ENCODE measurements around the gene ADD1. TPM values are rescaled to one million over a fixed set of nuclear protein-coding genes. Genes with fewer than 3 reads are reported as not detected.
"Not testable (repeated sequence)": the region's sequence is repeated elsewhere in the genome, so short reads cannot be mapped to it uniquely, and the experiment has no call there.

ADD1 gene
- total and polyA plus RNA-seq, 2 donors (not counting 1 experiment from before 2014, with no cell fraction given): 164 to 171 TPM

- Histone ChIP-seq H4K20me1 (ENCODE audit: control insufficient read depth, extremely low read depth, insufficient read depth, low read length) (no peaks in the 10 kb centered on the region), H3K4me3 (replicated peaks in 1 of 4; ENCODE audit: control extremely low read depth in 1 of 4, insufficient read depth in 1 of 4, low read depth in 3 of 4, low read length in 4 of 4) (no peak overlapping the region), H3K27me3 (ENCODE audit: control insufficient read depth, insufficient read depth, low read length) (no peaks in the 10 kb centered on the region), H3K27ac (ENCODE audit: insufficient read depth, low read length) (no peak overlapping the region), H3K9me3 (ENCODE audit: control insufficient read depth, insufficient read depth, low read depth, low read length) (no peaks in the 10 kb centered on the region), H3K4me2 (ENCODE audit: extremely low read depth, insufficient read depth, low read length) (no peak overlapping the region), H2AFZ (ENCODE audit: low read length) (no peak overlapping the region), H3K79me2 (ENCODE audit: control insufficient read depth, insufficient read depth, low read length) (peaks cover 26% of the 10 kb centered on the region), H3K9ac (ENCODE audit: insufficient read depth, low read length) (no peak overlapping the region), H3K4me1 (ENCODE audit: control insufficient read depth, extremely low read depth, insufficient read depth, low read length) (peaks cover 15% of the 10 kb centered on the region), H3K36me3 (ENCODE audit: control insufficient read depth, insufficient read depth, low read length) (peaks cover 48% of the 10 kb centered on the region)
- no peak for DNase-seq (ENCODE audit: low read depth in 2 of 2)
- TF ChIP-seq, protein P1, sequence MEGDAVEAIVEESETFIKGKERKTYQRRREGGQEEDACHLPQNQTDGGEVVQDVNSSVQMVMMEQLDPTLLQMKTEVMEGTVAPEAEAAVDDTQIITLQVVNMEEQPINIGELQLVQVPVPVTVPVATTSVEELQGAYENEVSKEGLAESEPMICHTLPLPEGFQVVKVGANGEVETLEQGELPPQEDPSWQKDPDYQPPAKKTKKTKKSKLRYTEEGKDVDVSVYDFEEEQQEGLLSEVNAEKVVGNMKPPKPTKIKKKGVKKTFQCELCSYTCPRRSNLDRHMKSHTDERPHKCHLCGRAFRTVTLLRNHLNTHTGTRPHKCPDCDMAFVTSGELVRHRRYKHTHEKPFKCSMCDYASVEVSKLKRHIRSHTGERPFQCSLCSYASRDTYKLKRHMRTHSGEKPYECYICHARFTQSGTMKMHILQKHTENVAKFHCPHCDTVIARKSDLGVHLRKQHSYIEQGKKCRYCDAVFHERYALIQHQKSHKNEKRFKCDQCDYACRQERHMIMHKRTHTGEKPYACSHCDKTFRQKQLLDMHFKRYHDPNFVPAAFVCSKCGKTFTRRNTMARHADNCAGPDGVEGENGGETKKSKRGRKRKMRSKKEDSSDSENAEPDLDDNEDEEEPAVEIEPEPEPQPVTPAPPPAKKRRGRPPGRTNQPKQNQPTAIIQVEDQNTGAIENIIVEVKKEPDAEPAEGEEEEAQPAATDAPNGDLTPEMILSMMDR (conservative IDR thresholded peaks at IDR 0.05 in 1 of 2, IDR thresholded peaks at IDR 0.05 in 1 of 2; ENCODE audit: low read depth in 1 of 2, low read length in 2 of 2): no peak
- no peak for TF ChIP-seq EZH2 (IDR thresholded peaks at IDR 0.05; ENCODE audit: low read length, missing control alignments)
These were observed 94.3 kb downstream of the ADD1 start for GRCh38 chr4:2937986-2938385.

DNA sequence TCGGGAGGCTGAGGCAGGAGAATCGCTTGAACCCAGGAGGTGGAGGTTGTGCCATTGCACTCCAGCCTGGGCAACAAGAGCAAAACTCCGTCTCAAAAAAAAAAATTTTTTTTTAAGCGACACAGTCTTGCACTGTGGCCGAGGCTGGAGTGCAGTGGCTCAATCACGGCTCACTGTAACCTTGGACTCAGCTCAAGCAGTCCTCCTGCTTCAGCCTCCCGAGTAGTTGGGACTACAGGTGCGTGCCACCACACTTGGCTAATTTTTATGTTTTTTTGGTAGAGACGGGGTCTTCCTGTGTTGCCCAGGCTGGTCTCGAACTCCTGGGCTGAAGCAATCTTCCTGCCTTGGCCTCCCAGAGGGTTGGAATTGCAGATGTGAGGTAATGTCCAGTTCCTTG, 94.8 kb downstream of the ADD1 start:
- Histone ChIP-seq H3K4me1 (ENCODE audit: control insufficient read depth, extremely low read depth, insufficient read depth, low read length) (peaks cover 11% of the 10 kb centered on the region), H3K79me2 (ENCODE audit: control insufficient read depth, insufficient read depth, low read length) (peaks cover 22% of the 10 kb centered on the region), H3K36me3 (ENCODE audit: control insufficient read depth, insufficient read depth, low read length) (peaks cover 51% of the 10 kb centered on the region)
- not testable (repeated sequence) for H3K9ac ChIP-seq (ENCODE audit: insufficient read depth, low read length); H3K27ac ChIP-seq (ENCODE audit: insufficient read depth, low read length); H4K20me1 ChIP-seq (ENCODE audit: control insufficient read depth, extremely low read depth, insufficient read depth, low read length); H3K4me2 ChIP-seq (ENCODE audit: extremely low read depth, insufficient read depth, low read length); H3K4me3 ChIP-seq (replicated peaks in 1 of 4; ENCODE audit: control extremely low read depth in 1 of 4, insufficient read depth in 1 of 4, low read depth in 3 of 4, low read length in 4 of 4); H3K27me3 ChIP-seq (ENCODE audit: control insufficient read depth, insufficient read depth, low read length); H2AFZ ChIP-seq (ENCODE audit: low read length); DNase-seq (ENCODE audit: low read depth in 2 of 2); H3K9me3 ChIP-seq (ENCODE audit: control insufficient read depth, insufficient read depth, low read depth, low read length)

GRCh38 chr4:2938906-2939305, 95.3 kb downstream of the ADD1 start:
- Histone ChIP-seq H2AFZ (ENCODE audit: low read length) (no peak overlapping the region), H4K20me1 (ENCODE audit: control insufficient read depth, extremely low read depth, insufficient read depth, low read length) (no peaks in the 10 kb centered on the region), H3K9me3 (ENCODE audit: control insufficient read depth, insufficient read depth, low read depth, low read length) (no peaks in the 10 kb centered on the region), H3K79me2 (ENCODE audit: control insufficient read depth, insufficient read depth, low read length) (peaks cover 17% of the 10 kb centered on the region), H3K4me1 (ENCODE audit: control insufficient read depth, extremely low read depth, insufficient read depth, low read length) (peaks cover 11% of the 10 kb centered on the region), H3K27ac (ENCODE audit: insufficient read depth, low read length) (no peak overlapping the region), H3K4me2 (ENCODE audit: extremely low read depth, insufficient read depth, low read length) (no peak overlapping the region), H3K27me3 (ENCODE audit: control insufficient read depth, insufficient read depth, low read length) (no peaks in the 10 kb centered on the region), H3K4me3 (replicated peaks in 1 of 4; ENCODE audit: control extremely low read depth in 1 of 4, insufficient read depth in 1 of 4, low read depth in 3 of 4, low read length in 4 of 4) (no peak overlapping the region), H3K36me3 (ENCODE audit: control insufficient read depth, insufficient read depth, low read length) (peaks cover 54% of the 10 kb centered on the region), H3K9ac (ENCODE audit: insufficient read depth, low read length) (no peak overlapping the region)
- TF ChIP-seq, protein P1 (conservative IDR thresholded peaks at IDR 0.05 in 1 of 2, IDR thresholded peaks at IDR 0.05 in 1 of 2; ENCODE audit: low read depth in 1 of 2, low read length in 2 of 2): no peak
- TF ChIP-seq EZH2 (IDR thresholded peaks at IDR 0.05; ENCODE audit: low read length, missing control alignments): no peak
- DNase-seq (ENCODE audit: low read depth in 2 of 2): no peak

Measured in fibroblast of lung (primary cell).